H54 (cell line): Measurements from ENCODE around the gene SNTA1.
"Not testable (repeated sequence)": the region's sequence is repeated elsewhere in the genome, so short reads cannot be mapped to it uniquely, and the experiment has no call there.

Experiments used
- DNase-seq: peaks from one replicate; pipeline ENCODE4 v3.0.0; 2011; ENCODE audit warnings: low spot score, mixed read lengths; ENCODE audit not compliant: insufficient read length
- FAIRE-seq: peaks from 3 replicates; lab custom pipeline; 2011; peaks lifted over from hg19 to GRCh38; lab: Jason Lieb, UNC
- POLR2A ChIP-seq: IDR thresholded peaks from 2 replicates; pipeline ENCODE4 v1.6.1; 2011; ENCODE audit warnings: low read depth, mild to moderate bottlenecking, low read length

The SNTA1 gene

DNA sequence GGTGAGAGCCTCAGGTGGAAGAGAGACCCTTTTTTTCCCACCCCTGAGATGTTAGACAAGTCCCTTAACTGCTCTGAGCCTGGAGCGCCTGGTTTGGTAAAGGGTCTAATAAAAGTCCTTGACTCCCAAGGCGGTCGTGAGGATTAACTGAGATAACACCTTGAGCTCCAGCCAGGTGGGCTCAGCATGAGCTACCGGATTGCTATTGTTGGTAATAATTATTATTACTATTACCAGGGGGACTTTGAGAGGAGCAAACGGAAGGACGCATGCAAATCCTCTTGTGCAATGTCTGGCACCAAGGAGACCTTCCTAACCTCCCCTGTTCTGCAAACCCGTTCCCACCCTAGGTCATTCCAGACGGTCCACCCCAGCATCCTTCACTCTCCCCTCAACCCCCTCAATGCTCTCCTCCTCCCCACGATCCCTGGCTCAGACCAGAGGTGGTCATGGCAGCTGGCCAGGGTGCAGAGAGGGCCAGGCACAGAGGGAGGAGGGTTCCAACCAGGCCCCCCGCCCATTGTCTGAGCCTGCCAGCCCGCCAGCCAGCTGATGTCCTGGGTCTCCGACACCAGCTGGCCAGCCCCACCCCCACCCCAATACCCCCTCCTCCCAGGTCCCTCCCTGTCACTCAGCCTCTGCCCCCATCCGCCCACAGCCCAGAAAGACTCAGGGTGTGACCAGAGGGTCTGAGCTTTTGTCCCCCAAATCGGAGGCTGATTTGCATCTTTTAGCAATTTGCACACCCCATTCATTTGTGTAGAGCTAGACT is 32.0 kb upstream of the SNTA1 start:
- no peak for FAIRE-seq
- DNase-seq = no peak
- no peak for TF ChIP-seq POLR2A

DNA sequence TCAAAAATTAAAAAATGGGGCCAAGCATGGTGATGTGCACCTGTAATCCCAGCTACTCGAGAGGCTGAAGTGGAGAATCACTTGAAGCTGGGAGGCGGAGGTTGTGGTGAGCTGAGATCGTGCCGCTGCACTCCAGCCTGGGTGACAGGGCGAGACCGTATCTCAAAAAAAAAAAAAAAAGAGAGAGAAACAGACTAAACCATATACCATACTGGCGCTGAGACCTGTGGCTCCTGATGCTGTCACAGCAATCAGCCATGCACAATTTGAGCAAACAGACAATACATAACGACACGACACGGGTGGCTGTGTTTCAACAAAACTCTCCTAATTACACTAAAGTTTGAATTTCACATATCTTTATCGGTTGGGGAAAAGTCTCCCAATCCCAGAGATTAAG is 31.4 kb upstream of the SNTA1 start:
- FAIRE-seq = no peak
- TF ChIP-seq POLR2A = no peak
- no peak for DNase-seq

- no peak for DNase-seq
- FAIRE-seq = no peak
- TF ChIP-seq POLR2A = no peak
Measured at GRCh38 chr20:33474097-33474873, 30.7 kb upstream of the SNTA1 start.

- DNase-seq (no peak), FAIRE-seq (no peak)
- no peak for TF ChIP-seq POLR2A
Measured at GRCh38 chr20:33472868-33473435, 29.4 kb upstream of the SNTA1 start.

- no peak for TF ChIP-seq POLR2A
- no peak for DNase-seq
- FAIRE-seq = no peak
Measured at GRCh38 chr20:33470866-33471265, 27.3 kb upstream of the SNTA1 start.

GRCh38 chr20:33470457-33470856 is 26.9 kb upstream of the SNTA1 start:
- DNase-seq (no peak), FAIRE-seq (no peak)
- TF ChIP-seq POLR2A = no peak

DNA sequence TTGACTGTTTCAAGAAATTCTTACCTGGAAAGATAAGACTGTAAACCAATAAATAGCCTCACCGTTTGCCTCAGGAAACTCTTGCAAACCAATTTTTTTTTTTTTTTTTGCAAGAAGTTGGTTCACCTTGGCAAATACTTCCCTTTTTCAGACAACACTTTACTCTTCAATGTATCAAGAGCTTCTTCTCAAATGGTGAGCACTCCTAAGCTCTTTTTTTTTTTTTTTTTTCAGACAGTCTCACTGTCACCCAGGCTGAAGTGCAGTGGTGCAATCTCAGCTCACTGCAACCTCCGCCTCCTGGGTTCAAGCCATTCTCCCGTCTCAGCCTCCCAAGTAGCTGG is 22.7 kb upstream of the SNTA1 start:
- DNase-seq = no peak
- FAIRE-seq = no peak
- no peak for TF ChIP-seq POLR2A

DNA sequence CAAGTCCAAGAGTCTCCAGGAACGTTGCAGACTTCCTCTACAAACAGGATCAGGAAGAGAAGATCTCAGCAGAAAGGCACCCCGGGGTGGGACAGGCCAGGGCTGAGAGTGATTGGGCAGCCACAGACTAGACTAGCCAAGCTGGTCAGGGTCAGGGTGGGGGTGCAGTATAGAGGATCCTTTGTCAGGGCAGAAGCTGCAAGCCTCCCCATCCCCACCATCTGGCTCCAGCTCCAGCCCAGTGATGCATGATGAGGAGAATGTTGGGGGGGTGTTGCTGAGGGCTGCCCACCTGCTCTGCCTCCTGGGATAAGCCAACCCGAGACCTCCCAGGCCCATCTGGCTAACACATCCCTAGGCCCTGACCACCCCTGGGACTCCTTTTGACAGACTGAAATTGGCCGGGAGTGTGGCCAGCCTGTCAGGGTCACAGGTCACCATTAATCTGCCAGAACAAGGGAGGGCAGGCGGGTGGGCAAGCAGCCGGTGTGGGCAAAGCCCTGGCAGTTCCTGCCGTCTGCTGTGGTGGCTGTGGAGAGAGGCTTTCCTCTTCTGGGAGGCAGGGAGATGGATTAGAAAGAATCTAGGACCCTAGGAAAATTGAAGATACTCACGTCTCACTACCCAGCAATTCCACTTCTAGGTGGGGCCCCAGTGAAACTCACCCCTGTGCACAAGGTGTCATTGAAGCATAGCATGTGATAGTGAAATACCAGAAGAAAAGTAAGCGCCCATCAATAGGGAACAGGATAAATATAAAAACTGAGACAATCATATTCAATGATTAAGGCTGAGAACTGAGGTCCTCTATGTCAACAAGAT is 22.1 kb upstream of the SNTA1 start:
- no peak for TF ChIP-seq POLR2A
- FAIRE-seq (no peak), DNase-seq (no peak)

DNA sequence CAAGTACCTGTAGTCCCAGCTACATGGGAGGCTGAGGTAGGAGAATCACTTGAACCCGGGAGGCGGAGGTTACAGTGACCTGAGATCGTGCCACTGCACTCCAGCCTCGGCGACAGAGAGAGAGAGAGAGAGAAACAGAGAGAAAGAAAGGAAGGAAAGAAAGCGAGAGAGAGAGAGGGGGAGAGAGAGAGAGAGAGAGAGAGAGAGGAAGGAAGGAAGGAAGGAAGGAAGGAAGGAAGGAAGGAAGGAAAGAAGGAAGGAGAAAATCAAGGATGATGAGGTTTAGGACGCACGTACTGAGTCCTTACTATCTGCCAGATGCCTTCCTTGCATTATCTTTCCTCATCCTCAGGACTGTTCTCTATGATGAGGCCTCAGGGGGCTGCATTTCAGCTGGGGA is 21.2 kb upstream of the SNTA1 start:
- not testable (repeated sequence) for DNase-seq, FAIRE-seq

GRCh38 chr20:33463332-33464101 is 20.0 kb upstream of the SNTA1 start:
- FAIRE-seq (no peak), DNase-seq (no peak)
- TF ChIP-seq POLR2A = no peak

GRCh38 chr20:33460711-33461110 is 17.1 kb upstream of the SNTA1 start:
- FAIRE-seq (no peak), DNase-seq (no peak)
- TF ChIP-seq POLR2A = no peak

DNA sequence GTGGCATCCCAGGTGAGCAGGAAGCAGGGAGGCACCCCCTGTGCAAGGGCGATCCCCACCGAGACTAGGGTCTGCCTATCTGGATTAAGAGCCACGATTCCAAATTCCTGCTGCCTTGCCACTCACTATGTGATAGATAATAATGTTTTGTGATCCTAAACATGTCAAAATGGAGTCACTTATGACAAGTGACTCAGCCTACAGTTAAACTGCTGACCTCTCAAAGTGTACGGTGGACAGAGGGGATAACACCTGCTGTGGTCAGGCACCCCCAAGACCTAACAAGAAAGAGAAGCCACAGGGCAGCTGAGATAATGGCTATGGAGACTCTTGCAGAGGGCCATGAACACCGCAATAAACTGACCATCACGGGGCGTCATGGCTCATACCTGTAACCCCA is 16.0 kb upstream of the SNTA1 start:
- no peak for FAIRE-seq
- no peak for TF ChIP-seq POLR2A

GRCh38 chr20:33456916-33457642 is 13.5 kb upstream of the SNTA1 start:
- not testable (repeated sequence) for FAIRE-seq
- DNase-seq = peak; percentile 83

More for the DNA sequence above, 16.0 kb upstream of the SNTA1 start:
- no peak for DNase-seq
